NOMO-1 (cell line): ENCODE measurements around the gene HHIPL1.
"Not testable (repeated sequence)": the region's sequence is repeated elsewhere in the genome, so short reads cannot be mapped to it uniquely, and the experiment has no call there.

Source experiments
- DNase-seq, 2 experiments: peaks; one replicate each; lab custom pipeline; 2025; ENCODE audit not compliant: unreplicated experiment in 2 of 2; lab: John Stamatoyannopoulos, UW

The HHIPL1 gene

GRCh38 chr14:99632410-99633035 lies 12.4 kb upstream of the HHIPL1 start:
- no peak for DNase-seq

GRCh38 chr14:99633141-99633540 lies 11.8 kb upstream of the HHIPL1 start:
- no peak for DNase-seq

GRCh38 chr14:99633918-99634317 lies 11.0 kb upstream of the HHIPL1 start:
- DNase-seq = no peak

GRCh38 chr14:99634443-99634842 lies 10.5 kb upstream of the HHIPL1 start:
- no peak for DNase-seq

- DNase-seq = no peak
Measured at GRCh38 chr14:99635116-99635515, 9.8 kb upstream of the HHIPL1 start.

GRCh38 chr14:99636487-99636886 lies 8.4 kb upstream of the HHIPL1 start:
- peak; percentile 21 to 27 for DNase-seq

- no peak for DNase-seq
Measured at GRCh38 chr14:99637624-99638023, 7.3 kb upstream of the HHIPL1 start.

GRCh38 chr14:99642771-99643170 lies 2.2 kb upstream of the HHIPL1 start:
- not testable (repeated sequence) for DNase-seq

GRCh38 chr14:99643343-99643742 lies 1.6 kb upstream of the HHIPL1 start:
- DNase-seq = no peak

GRCh38 chr14:99644035-99644587 lies 818 bp upstream of the HHIPL1 start:
- DNase-seq = no peak

GRCh38 chr14:99645545-99646505 lies 896 bp downstream of the HHIPL1 start:
- no peak for DNase-seq

- DNase-seq = no peak
Measured at GRCh38 chr14:99647411-99647810, 2.5 kb downstream of the HHIPL1 start.

GRCh38 chr14:99648027-99648784 lies 3.3 kb downstream of the HHIPL1 start:
- DNase-seq = no peak

- peak in 1 of 2 experiments; percentile 24 for DNase-seq
Measured at GRCh38 chr14:99649219-99649618, 4.3 kb downstream of the HHIPL1 start.

- no peak for DNase-seq
Measured at GRCh38 chr14:99649643-99650042, 4.7 kb downstream of the HHIPL1 start.

GRCh38 chr14:99650189-99650588 lies 5.3 kb downstream of the HHIPL1 start:
- no peak for DNase-seq

GRCh38 chr14:99651953-99652746 lies 7.2 kb downstream of the HHIPL1 start:
- no peak for DNase-seq

- no peak for DNase-seq
Measured at GRCh38 chr14:99654235-99654985, 9.5 kb downstream of the HHIPL1 start.

- DNase-seq = no peak
Measured at GRCh38 chr14:99655521-99655920, 10.6 kb downstream of the HHIPL1 start.
